Ovary (tissue), 3 donors: ENCODE data around the gene CELF6.

Experiments
- EP300 ChIP-seq: sonication (generic); formaldehyde crosslinking; IDR thresholded peaks from one replicate; pipeline ENCODE4 v1.6.1; 2017; ENCODE audit warnings: antibody characterized with exemption
- POLR2A ChIP-seq: fragments of 450-650 bp; IDR thresholded peaks from one replicate; pipeline ENCODE4 v1.6.1; 2017; ENCODE audit warnings: antibody characterized with exemption, mild to moderate bottlenecking, moderate library complexity
- TF ChIP-seq, protein P1 (sequence below), 3 donors: fragments of 450-650 bp in 2 of 3; fragments of 200-600 bp in 1 of 3; IDR thresholded peaks; one replicate each; pipeline versions ENCODE4 v1.5.1 to v1.8.0; 2016 to 2022; ENCODE audit warnings: antibody characterized with exemption in 3 of 3, mild to moderate bottlenecking in 1 of 3
- donor health status: DM: no; HTN: no; CAD: no.

DNA sequence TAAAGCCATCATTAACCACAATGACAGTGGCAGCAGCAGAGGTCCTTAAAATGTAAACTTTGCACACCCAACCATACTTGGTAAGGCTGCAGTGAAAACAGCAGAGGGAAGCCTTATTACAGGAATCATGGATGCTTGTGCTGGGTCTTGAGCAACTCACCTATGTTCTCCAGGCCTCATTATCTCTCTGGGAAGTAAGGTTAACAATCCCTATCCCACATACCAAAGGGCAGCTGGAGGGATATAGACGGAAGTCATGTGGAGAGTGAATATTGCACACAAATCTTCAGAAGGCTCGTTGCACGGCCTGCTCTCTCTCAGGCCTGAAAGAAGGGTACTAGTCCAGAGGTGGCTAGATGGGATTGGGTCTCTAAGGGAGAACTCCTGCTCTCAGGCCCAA, 25.8 kb upstream of the CELF6 start:
- TF ChIP-seq, protein P1, sequence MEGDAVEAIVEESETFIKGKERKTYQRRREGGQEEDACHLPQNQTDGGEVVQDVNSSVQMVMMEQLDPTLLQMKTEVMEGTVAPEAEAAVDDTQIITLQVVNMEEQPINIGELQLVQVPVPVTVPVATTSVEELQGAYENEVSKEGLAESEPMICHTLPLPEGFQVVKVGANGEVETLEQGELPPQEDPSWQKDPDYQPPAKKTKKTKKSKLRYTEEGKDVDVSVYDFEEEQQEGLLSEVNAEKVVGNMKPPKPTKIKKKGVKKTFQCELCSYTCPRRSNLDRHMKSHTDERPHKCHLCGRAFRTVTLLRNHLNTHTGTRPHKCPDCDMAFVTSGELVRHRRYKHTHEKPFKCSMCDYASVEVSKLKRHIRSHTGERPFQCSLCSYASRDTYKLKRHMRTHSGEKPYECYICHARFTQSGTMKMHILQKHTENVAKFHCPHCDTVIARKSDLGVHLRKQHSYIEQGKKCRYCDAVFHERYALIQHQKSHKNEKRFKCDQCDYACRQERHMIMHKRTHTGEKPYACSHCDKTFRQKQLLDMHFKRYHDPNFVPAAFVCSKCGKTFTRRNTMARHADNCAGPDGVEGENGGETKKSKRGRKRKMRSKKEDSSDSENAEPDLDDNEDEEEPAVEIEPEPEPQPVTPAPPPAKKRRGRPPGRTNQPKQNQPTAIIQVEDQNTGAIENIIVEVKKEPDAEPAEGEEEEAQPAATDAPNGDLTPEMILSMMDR (IDR thresholded peaks at IDR 0.05), result no peak
- TF ChIP-seq POLR2A, result no peak
- no peak for TF ChIP-seq EP300
